Testis (tissue), 3 donors: ENCODE data around the gene TXNRD2. TPM values are rescaled to one million over a fixed set of nuclear protein-coding genes. Genes with fewer than 3 reads are reported as not detected.

Experiments used
- DNase-seq: peaks from one replicate; pipeline ENCODE4 v3.0.0-alpha.2; 2019
- H3K27ac ChIP-seq, 2 donors: fragments of 200-600 bp; sonication (generic); one replicate each; pipeline ENCODE4 v1.5.1; 2019
- H3K27me3 ChIP-seq: fragments of 200-600 bp; sonication (generic); one replicate; pipeline ENCODE4 v1.5.1; 2019
- H3K36me3 ChIP-seq: fragments of 200-600 bp; sonication (generic); one replicate; pipeline ENCODE4 v1.5.1; 2017; ENCODE audit warnings: low read depth; ENCODE audit errors: missing control alignments
- H3K4me1 ChIP-seq: fragments of 200-600 bp; sonication (generic); one replicate; pipeline ENCODE4 v1.5.1; 2019
- H3K4me3 ChIP-seq, 2 donors: fragments of 200-600 bp; sonication (generic); one replicate each; pipeline ENCODE4 v1.5.1; 2017 to 2019
- H3K9me3 ChIP-seq: fragments of 200-600 bp; sonication (generic); one replicate; pipeline ENCODE4 v1.5.1; 2017
- POLR2A ChIP-seq: fragments of 450-650 bp; IDR thresholded peaks from one replicate; pipeline ENCODE4 v1.6.1; 2017; ENCODE audit warnings: antibody characterized with exemption, mild to moderate bottlenecking, moderate library complexity
- WGBS, 2 donors: methylation state at CpG; one replicate each; pipeline ENCODE4 v1.1.5; 2018; 5-methylcytosine and 5-hydroxymethylcytosine counted together
- intact Hi-C: fragments of 100-400 bp; cut with DNase I; formaldehyde crosslinking; loops from one replicate; pipeline ENCODE4 v1.15.1; 2023; ENCODE audit warnings: low total_unique reads
- polyA plus RNA-seq: library from polyadenylated mRNA; stranded (reverse); fragments of 350-450 nt; fragmentation: Illumina TruSeq; extraction: RNeasy Lipid Tissue Mini Kit (QIAGEN cat#74804); gene quantifications from one replicate; pipeline ENCODE4 v1.2.3, GENCODE V29; 2014; ENCODE audit warnings: low read depth, low replicate concordance; ENCODE audit not compliant: insufficient read depth
- total RNA-seq, 2 donors: library from RNA; depleted of rRNA; stranded (reverse); fragments of >200 nt; gene quantifications; one replicate each; pipeline ENCODE4 v1.2.3, GENCODE V29; 2016
- TF ChIP-seq, protein P1 (sequence below), 3 experiments: fragments of 450-650 bp in 2 of 3; fragments of 200-600 bp in 1 of 3; sonication (generic) in 1 of 3; IDR thresholded peaks; one replicate each; pipeline ENCODE4 v1.5.1; 2016 to 2019; ENCODE audit warnings: antibody characterized with exemption in 3 of 3, mild to moderate bottlenecking in 2 of 3, moderate library complexity in 1 of 3

TXNRD2 gene
- total and polyA plus RNA-seq, 3 donors from 2014 or later = 28.7 to 49.9 (median 36.6) TPM

DNA sequence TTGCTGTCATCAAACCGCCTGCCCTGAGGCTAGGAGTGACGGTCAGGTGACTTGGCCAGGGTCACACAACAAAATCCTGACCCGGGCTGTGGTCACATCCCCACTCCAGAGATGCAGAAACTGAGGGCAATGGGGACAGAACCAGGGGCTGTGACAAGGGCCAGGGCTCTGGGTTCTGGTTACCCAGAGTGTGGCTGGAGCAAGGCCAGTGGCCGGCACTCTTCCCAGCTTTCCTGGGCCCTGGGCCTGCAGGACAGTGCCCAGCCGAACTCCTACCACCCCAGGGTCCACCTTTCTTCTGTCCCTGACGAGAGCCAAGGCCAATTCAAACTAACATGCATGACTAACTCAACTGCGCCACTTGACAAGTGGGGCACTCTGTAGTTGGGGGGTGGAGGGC is 39.1 kb upstream of the TXNRD2 start:
- DNase-seq = no peak
- Histone ChIP-seq H3K4me3 (no peak overlapping the region), H3K9me3 (no peaks in the 10 kb centered on the region), H3K27me3 (no peaks in the 10 kb centered on the region), H3K4me1 (peaks cover under 1% of the 10 kb centered on the region), H3K27ac (no peak overlapping the region), H3K36me3 (no peaks in the 10 kb centered on the region)
- WGBS, 2 donors = 96 to 97% methylated on average over 4 to 7 of the region's 7 CpGs
- intact Hi-C loops = no loop called here
- TF ChIP-seq POLR2A = no peak
- TF ChIP-seq, protein P1, sequence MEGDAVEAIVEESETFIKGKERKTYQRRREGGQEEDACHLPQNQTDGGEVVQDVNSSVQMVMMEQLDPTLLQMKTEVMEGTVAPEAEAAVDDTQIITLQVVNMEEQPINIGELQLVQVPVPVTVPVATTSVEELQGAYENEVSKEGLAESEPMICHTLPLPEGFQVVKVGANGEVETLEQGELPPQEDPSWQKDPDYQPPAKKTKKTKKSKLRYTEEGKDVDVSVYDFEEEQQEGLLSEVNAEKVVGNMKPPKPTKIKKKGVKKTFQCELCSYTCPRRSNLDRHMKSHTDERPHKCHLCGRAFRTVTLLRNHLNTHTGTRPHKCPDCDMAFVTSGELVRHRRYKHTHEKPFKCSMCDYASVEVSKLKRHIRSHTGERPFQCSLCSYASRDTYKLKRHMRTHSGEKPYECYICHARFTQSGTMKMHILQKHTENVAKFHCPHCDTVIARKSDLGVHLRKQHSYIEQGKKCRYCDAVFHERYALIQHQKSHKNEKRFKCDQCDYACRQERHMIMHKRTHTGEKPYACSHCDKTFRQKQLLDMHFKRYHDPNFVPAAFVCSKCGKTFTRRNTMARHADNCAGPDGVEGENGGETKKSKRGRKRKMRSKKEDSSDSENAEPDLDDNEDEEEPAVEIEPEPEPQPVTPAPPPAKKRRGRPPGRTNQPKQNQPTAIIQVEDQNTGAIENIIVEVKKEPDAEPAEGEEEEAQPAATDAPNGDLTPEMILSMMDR (IDR thresholded peaks at IDR 0.05) = no peak

DNA sequence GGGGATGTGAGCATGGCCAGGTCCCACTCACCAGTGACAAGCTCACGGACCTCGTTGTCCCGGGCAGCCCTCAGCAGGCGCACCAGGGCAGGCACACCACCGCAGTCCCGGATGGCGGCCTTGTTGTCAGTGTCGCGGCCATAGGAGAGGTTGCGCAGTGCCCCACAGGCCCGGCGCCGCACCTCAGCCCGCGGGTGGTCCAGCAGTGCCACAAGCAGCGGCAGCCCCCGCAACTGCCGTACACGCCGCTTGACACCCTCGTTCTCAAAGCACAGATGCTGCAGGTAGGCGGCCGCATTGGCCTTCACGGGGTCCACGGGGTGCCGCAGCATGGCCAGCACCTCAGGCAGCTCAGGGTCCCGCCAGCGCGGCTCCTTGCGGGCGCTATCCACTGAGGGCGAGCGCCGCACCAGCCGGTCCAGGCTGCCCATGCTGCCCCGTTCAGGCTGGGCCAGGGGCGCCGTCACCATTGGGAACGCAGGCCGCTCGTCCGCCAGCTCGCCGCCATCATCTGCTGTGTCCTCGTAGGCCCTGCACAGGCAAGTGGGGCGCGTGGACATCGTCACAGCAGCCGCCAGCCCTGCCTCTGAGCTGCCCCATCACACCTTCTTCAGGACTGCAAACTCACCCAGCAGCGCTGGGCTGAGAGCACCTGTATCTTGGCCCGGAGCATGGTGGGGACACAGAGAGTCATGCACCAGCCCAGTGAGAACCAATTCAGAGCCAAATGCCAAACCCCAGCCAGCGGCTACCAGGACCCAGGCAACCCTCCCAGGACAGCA is 38.3 kb upstream of the TXNRD2 start:
- intact Hi-C loops = no loop called here
- TF ChIP-seq, protein P1 (IDR thresholded peaks at IDR 0.05) = no peak
- no peak for TF ChIP-seq POLR2A
- no peak overlapping the region for H3K4me3 ChIP-seq
- WGBS, 2 donors = 83 to 96% methylated on average over 8 to 46 of the region's 52 CpGs
- DNase-seq = no peak
- H3K4me1 ChIP-seq = no peaks in the 10 kb centered on the region
- H3K27ac ChIP-seq = no peak overlapping the region
- no peaks in the 10 kb centered on the region for H3K27me3 ChIP-seq
- H3K9me3 ChIP-seq = no peaks in the 10 kb centered on the region
- H3K36me3 ChIP-seq = no peaks in the 10 kb centered on the region

DNA sequence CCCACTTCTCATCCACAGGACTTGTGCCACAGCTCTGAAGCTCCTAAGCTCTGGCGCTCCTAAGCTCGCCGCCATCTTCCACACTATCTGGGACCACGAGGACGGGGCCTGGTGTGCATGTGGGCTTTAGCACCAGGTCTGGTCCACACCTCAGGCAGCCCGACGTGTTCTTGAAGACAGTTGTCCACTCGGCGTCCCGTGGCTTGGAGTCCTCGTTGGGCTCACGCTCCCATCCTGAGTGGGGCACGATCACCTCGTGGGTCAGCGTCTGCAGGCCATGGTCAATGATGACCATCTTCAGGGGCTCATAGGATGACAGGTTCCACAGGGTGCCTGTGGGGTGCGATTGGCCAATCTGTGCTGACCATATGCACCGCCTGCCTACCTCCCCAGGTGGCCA is 37.1 kb upstream of the TXNRD2 start:
- H3K4me3 ChIP-seq = no peak overlapping the region
- H3K9me3 ChIP-seq = no peaks in the 10 kb centered on the region
- intact Hi-C loops = no loop called here
- WGBS, 2 donors = 70 to 95% methylated on average over 4 to 17 of the region's 17 CpGs
- no peaks in the 10 kb centered on the region for H3K36me3 ChIP-seq
- no peaks in the 10 kb centered on the region for H3K27me3 ChIP-seq
- no peaks in the 10 kb centered on the region for H3K4me1 ChIP-seq
- H3K27ac ChIP-seq = no peak overlapping the region
- TF ChIP-seq POLR2A = no peak
- TF ChIP-seq, protein P1 (IDR thresholded peaks at IDR 0.05) = no peak
- DNase-seq = no peak

DNA sequence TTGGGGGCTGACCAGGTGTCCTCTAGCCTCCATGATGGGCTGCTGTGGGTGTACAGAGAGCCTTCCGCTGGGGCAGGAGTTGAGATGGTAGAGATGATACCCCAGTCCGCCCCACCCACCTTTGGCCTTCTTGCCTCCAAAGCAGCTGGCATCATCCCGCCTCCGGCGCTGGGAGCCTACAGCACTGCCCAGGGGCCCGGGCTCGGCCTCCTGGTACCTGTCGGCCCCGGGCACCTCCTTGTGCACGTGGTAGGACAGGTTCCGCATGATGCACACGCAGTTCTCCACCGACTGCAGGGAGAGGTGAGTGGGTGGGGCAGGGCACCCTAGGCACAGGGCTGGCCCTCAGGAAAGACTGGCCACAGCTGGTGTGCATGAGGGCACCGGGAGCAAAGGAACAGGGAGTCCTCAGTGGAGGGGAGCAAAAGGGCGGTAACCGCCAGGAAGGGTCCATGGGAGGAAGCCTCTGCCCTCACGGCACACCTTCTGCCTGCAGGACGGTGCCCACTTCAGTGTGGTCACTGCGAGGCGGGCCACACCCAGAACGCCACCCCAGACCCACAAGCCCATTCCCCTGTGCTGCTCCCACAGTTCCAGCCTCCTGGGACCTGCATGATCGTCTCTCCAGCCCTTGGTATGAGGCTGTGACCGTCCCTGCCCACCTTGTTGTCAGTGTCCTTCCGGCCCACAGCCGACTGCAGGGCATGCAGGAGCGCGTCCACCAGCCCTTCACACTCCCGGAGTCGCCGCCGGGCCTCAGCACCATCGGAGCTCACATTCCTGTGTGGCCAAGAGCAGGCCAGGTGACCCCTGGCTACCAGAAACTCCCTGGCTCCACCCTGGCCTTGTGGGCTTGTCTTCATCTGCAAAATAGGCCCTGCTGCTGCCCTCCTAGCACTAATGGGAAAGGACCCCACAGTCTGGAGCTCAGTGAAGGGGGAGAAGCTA is 36.0 kb upstream of the TXNRD2 start:
- Histone ChIP-seq H3K27me3 (no peaks in the 10 kb centered on the region), H3K4me1 (no peaks in the 10 kb centered on the region), H3K36me3 (no peaks in the 10 kb centered on the region), H3K27ac (no peak overlapping the region), H3K9me3 (no peaks in the 10 kb centered on the region), H3K4me3 (no peak overlapping the region)
- WGBS, 2 donors = 94 to 96% methylated on average over 17 to 32 of the region's 32 CpGs
- no peak for DNase-seq
- intact Hi-C loops = no loop called here
- TF ChIP-seq, protein P1 (IDR thresholded peaks at IDR 0.05) = no peak
- TF ChIP-seq POLR2A = no peak
